CD14-positive monocyte (primary cell): Measurements from ENCODE around the gene PIEZO2. TPM values are rescaled to one million over a fixed set of nuclear protein-coding genes. Genes with fewer than 3 reads are reported as not detected.

Experiments used
- DNase-seq, 3 donors: peaks; one replicate each; pipeline ENCODE4 v3.0.0-alpha.2; 2011 to 2022
- H2AFZ ChIP-seq: 2 replicates; pipeline ENCODE4 v1.6.0; 2012; ENCODE audit warnings: mild to moderate bottlenecking, low read depth, low read length, inconsistent platforms; ENCODE audit not compliant: insufficient read depth, poor library complexity, severe bottlenecking
- H3K27ac ChIP-seq, 2 donors: 1 replicate in 1 of 2; 2 replicates in 1 of 2; pipeline ENCODE4 v1.5.1; 2012 to 2013; ENCODE audit warnings: low read length in 2 of 2, control low read depth in 1 of 2, inconsistent platforms in 1 of 2, low read depth in 1 of 2, mild to moderate bottlenecking in 1 of 2
- H3K27me3 ChIP-seq, 2 donors: one replicate each; pipeline versions ENCODE4 v1.6.0 to v1.6.1; 2011 to 2013; ENCODE audit warnings: low read length in 2 of 2; ENCODE audit not compliant: control insufficient read depth in 2 of 2, insufficient read depth in 2 of 2
- H3K36me3 ChIP-seq, 2 donors: replicated peaks in 1 of 2; 1 replicate in 1 of 2; 2 replicates in 1 of 2; pipeline versions ENCODE4 v1.5.1 to v1.6.1; 2012 to 2013; ENCODE audit warnings: low read length in 2 of 2, control low read depth in 1 of 2, inconsistent platforms in 1 of 2, mild to moderate bottlenecking in 1 of 2; ENCODE audit not compliant: insufficient read depth in 2 of 2, control insufficient read depth in 1 of 2
- H3K4me1 ChIP-seq, 2 donors: 1 replicate in 1 of 2; 2 replicates in 1 of 2; pipeline versions ENCODE4 v1.5.1 to v1.6.1; 2012 to 2013; ENCODE audit warnings: low read length in 2 of 2, control low read depth in 1 of 2, inconsistent platforms in 1 of 2, mild to moderate bottlenecking in 1 of 2, moderate library complexity in 1 of 2; ENCODE audit not compliant: insufficient read depth in 2 of 2, control insufficient read depth in 1 of 2
- H3K4me2 ChIP-seq: replicated peaks from 2 replicates; pipeline ENCODE3; 2012; ENCODE audit warnings: low read length, moderate library complexity, mild to moderate bottlenecking; ENCODE audit not compliant: poor library complexity, severe bottlenecking; ENCODE audit errors: extremely low read depth
- H3K4me3 ChIP-seq, 3 experiments: fragments of 200-600 bp in 1 of 3; sonication (generic) in 1 of 3; replicated peaks in 1 of 3; 1 replicate in 2 of 3; 2 replicates in 1 of 3; pipeline ENCODE4 v1.5.1; 2011 to 2013; ENCODE audit warnings: low read length in 3 of 3, mild to moderate bottlenecking in 3 of 3, control low read depth in 2 of 3, low read depth in 2 of 3, inconsistent platforms in 1 of 3, moderate library complexity in 1 of 3
- H3K79me2 ChIP-seq: 2 replicates; pipeline ENCODE4 v1.6.0; 2012; ENCODE audit warnings: mild to moderate bottlenecking, control low read depth, inconsistent platforms, low read length, moderate library complexity; ENCODE audit not compliant: insufficient read depth
- H3K9ac ChIP-seq: 2 replicates; pipeline ENCODE4 v1.6.0; 2017; ENCODE audit warnings: low read length, mild to moderate bottlenecking; ENCODE audit not compliant: insufficient read depth, poor library complexity, severe bottlenecking
- H3K9me3 ChIP-seq, 2 donors: replicated peaks in 1 of 2; 1 replicate in 1 of 2; 2 replicates in 1 of 2; pipeline versions ENCODE4 v1.5.1 to v1.6.1; 2012 to 2013; ENCODE audit warnings: low read length in 2 of 2, control low read depth in 1 of 2; ENCODE audit not compliant: control insufficient read depth in 1 of 2, insufficient read depth in 1 of 2
- H4K20me1 ChIP-seq: 2 replicates; pipeline ENCODE4 v1.6.0; 2012; ENCODE audit warnings: mild to moderate bottlenecking, low read length, control low read depth, moderate library complexity; ENCODE audit not compliant: insufficient read depth
- H3K27ac Mint-ChIP-seq, 7 donors: one replicate each; pipeline ENCODE4 v1.8.0; 2020; ENCODE audit warnings: mild to moderate bottlenecking in 7 of 7, mixed read lengths in 7 of 7, moderate library complexity in 6 of 7, inconsistent platforms in 2 of 7
- H3K27me3 Mint-ChIP-seq, 3 donors: one replicate each; pipeline ENCODE4 v1.8.0; 2021 to 2022; ENCODE audit warnings: low read depth in 3 of 3, mild to moderate bottlenecking in 3 of 3, mixed read lengths in 3 of 3, moderate library complexity in 3 of 3, inconsistent platforms in 1 of 3
- H3K36me3 Mint-ChIP-seq, 2 donors: one replicate each; pipeline ENCODE4 v1.8.0; 2020; ENCODE audit warnings: mixed read lengths in 2 of 2, inconsistent platforms in 1 of 2, mild to moderate bottlenecking in 1 of 2
- H3K4me1 Mint-ChIP-seq: one replicate; pipeline ENCODE4 v1.8.0; 2020; ENCODE audit warnings: mild to moderate bottlenecking, mixed read lengths
- H3K4me3 Mint-ChIP-seq, 2 donors: one replicate each; pipeline ENCODE4 v1.8.0; 2020; ENCODE audit warnings: mild to moderate bottlenecking in 2 of 2, mixed read lengths in 2 of 2, moderate library complexity in 1 of 2
- H3K9me3 Mint-ChIP-seq, 7 donors: one replicate each; pipeline ENCODE4 v1.8.0; 2020 to 2022; ENCODE audit warnings: mixed read lengths in 7 of 7, mild to moderate bottlenecking in 6 of 7, moderate library complexity in 6 of 7, inconsistent platforms in 2 of 7
- CTCF ChIP-seq: fragments of 200-600 bp; IDR thresholded peaks from one replicate; pipeline ENCODE4 v1.8.0; 2022; ENCODE audit warnings: antibody characterized with exemption, mild to moderate bottlenecking
- WGBS: methylation state at CpG from one replicate; pipeline ENCODE4 v1.1.5; 2013; ENCODE audit warnings: missing lambda C conversion rate; ENCODE audit not compliant: insufficient coverage; 5-methylcytosine and 5-hydroxymethylcytosine counted together
- intact Hi-C, 2 donors: fragments of 100-400 bp; cut with micrococcal nuclease; formaldehyde crosslinking; loops; one replicate each; pipeline versions ENCODE4 v1.15.0 to v1.15.1; 2023
- polyA plus RNA-seq, 3 donors: library from polyadenylated mRNA; depleted of rRNA in 1 of 3; unstranded in 2 of 3; stranded (reverse) in 1 of 3; fragments of 300-500 nt in 2 of 3; fragments of >200 nt in 1 of 3; fragmentation: Illumina TruSeq in 2 of 3; gene quantifications; 1 replicate in 2 of 3; 2 replicates in 1 of 3; pipeline ENCODE4 v1.2.3, GENCODE V29; 2012 to 2021

Gene PIEZO2
- polyA plus RNA-seq, 3 donors: not detected

- H3K4me2 ChIP-seq: no peak overlapping the region
- no peaks in the 10 kb centered on the region for H3K36me3 ChIP-seq
- no peaks in the 10 kb centered on the region for H3K27me3 ChIP-seq
- no peak for DNase-seq
- H3K27ac ChIP-seq: no peak overlapping the region
- H3K4me3 ChIP-seq: no peak overlapping the region
- Mint-ChIP-seq H3K9me3 (peaks cover 0 to 2% (median 0%) of the 10 kb centered on the region in 7 donors), H3K27me3 (peaks cover 1 to 3% (median 3%) of the 10 kb centered on the region in 3 donors), H3K36me3 (no peaks in the 10 kb centered on the region), H3K27ac (no peak overlapping the region), H3K4me1 (no peaks in the 10 kb centered on the region), H3K4me3 (no peak overlapping the region)
- 100% methylated on average over 2 of the region's 4 CpGs for WGBS
- H3K9ac ChIP-seq: no peak overlapping the region
- H3K4me1 ChIP-seq: no peaks in the 10 kb centered on the region
- H3K79me2 ChIP-seq: no peaks in the 10 kb centered on the region
- no peaks in the 10 kb centered on the region for H4K20me1 ChIP-seq
- TF ChIP-seq CTCF: no peak
- no peak overlapping the region for H2AFZ ChIP-seq
- H3K9me3 ChIP-seq: no peaks in the 10 kb centered on the region
- intact Hi-C loops: no loop called here
Measured at GRCh38 chr18:10842371-10842770, 307.0 kb downstream of the PIEZO2 start.

- Mint-ChIP-seq H3K27ac (no peak overlapping the region), H3K4me3 (no peak overlapping the region), H3K9me3 (peaks cover 0 to 3% (median under 1%) of the 10 kb centered on the region in 7 donors), H3K4me1 (no peaks in the 10 kb centered on the region), H3K27me3 (peaks cover 0 to 3% (median 3%) of the 10 kb centered on the region in 3 donors), H3K36me3 (no peaks in the 10 kb centered on the region)
- no peak overlapping the region for H3K4me2 ChIP-seq
- H3K9ac ChIP-seq: no peak overlapping the region
- no peak overlapping the region for H3K4me3 ChIP-seq
- no peaks in the 10 kb centered on the region for H4K20me1 ChIP-seq
- no peak for DNase-seq
- TF ChIP-seq CTCF: no peak
- H3K79me2 ChIP-seq: no peaks in the 10 kb centered on the region
- intact Hi-C loops: no loop called here
- no peaks in the 10 kb centered on the region for H3K4me1 ChIP-seq
- H3K36me3 ChIP-seq: no peaks in the 10 kb centered on the region
- no peaks in the 10 kb centered on the region for H3K9me3 ChIP-seq
- no peak overlapping the region for H3K27ac ChIP-seq
- H3K27me3 ChIP-seq: no peaks in the 10 kb centered on the region
- H2AFZ ChIP-seq: no peak overlapping the region
Measured at GRCh38 chr18:10841203-10841602, 308.2 kb downstream of the PIEZO2 start.
